Activated CD8-positive, alpha-beta memory T cell treated with anti-CD3 and anti-CD28 coated beads, Interleukin-2, amount 10 ng/mL, durations not matched to agents 7 days and 5 days (primary cell): ENCODE results near the gene FZR1. TPM values are rescaled to one million over a fixed set of nuclear protein-coding genes. Genes with fewer than 3 reads are reported as not detected.
"Not testable (repeated sequence)": the region's sequence is repeated elsewhere in the genome, so short reads cannot be mapped to it uniquely, and the experiment has no call there.

Experiments
- ATAC-seq: fragments of 150-1000 bp; cut with Tn5 transposase; one replicate; pipeline ENCODE4 v1.10.0; 2021; ENCODE audit warnings: moderate library complexity
- CTCF ChIA-PET: fragments of 350-600 bp; sonication (Branson Sonifier 250); formaldehyde crosslinking; loops from one replicate; lab custom pipeline; 2021; ENCODE audit warnings: antibody characterized with exemption; lab: Charles Lee
- DNase-seq: peaks from one replicate; pipeline ENCODE4 v3.0.0-alpha.2; 2020
- H3K27ac Mint-ChIP-seq: one replicate; pipeline ENCODE4 v1.8.0; 2021; ENCODE audit warnings: mild to moderate bottlenecking, mixed read lengths
- H3K27me3 Mint-ChIP-seq: one replicate; pipeline ENCODE4 v1.8.0; 2021; ENCODE audit warnings: mixed read lengths
- H3K36me3 Mint-ChIP-seq: one replicate; pipeline ENCODE4 v1.8.0; 2021; ENCODE audit warnings: mild to moderate bottlenecking, mixed read lengths
- H3K4me1 Mint-ChIP-seq: one replicate; pipeline ENCODE4 v1.8.0; 2021; ENCODE audit warnings: mixed read lengths
- H3K4me3 Mint-ChIP-seq: one replicate; pipeline ENCODE4 v1.8.0; 2021; ENCODE audit warnings: mild to moderate bottlenecking, moderate library complexity, mixed read lengths
- H3K9me3 Mint-ChIP-seq: one replicate; pipeline ENCODE4 v1.8.0; 2022; ENCODE audit warnings: low read depth, mixed read lengths
- total RNA-seq, 2 experiments: library from RNA; stranded (reverse); gene quantifications; one replicate each; pipeline ENCODE4 v1.2.3, GENCODE V29; 2021

The FZR1 gene
- total RNA-seq, 2 experiments from 2014 or later: 61.4 to 79.1 TPM

DNA sequence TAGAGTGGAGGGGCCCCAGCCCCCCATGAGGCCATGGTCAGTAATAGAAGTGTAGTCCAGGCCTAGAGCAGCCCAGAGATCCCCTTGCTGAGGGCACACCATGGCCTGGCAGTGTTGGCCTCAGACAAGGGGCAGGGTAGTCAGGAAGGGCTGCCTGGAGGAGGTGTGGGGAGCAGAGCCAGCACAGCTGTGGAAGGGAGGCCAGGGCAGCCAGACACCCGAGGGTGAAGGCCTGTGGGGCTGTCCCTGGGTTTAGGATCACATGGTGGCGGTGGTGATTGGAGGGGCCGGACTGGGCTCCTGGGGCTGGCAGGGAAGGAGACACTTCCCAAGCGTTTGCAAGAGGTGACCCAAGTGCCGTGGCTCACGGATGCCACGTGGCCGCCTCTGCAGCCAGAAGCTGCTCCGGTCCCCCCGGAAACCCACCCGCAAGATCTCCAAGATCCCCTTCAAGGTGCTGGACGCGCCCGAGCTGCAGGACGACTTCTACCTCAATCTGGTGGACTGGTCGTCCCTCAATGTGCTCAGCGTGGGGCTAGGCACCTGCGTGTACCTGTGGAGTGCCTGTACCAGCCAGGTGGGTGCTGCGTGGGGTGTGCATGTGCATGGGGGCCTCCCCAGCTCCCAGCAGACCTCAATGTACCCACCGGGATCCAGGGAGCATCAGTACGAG, 21.3 kb downstream of the FZR1 start:
- Mint-ChIP-seq H3K4me3 (no peak overlapping the region), H3K9me3 (no peaks in the 10 kb centered on the region), H3K27me3 (no peaks in the 10 kb centered on the region), H3K4me1 (no peaks in the 10 kb centered on the region), H3K36me3 (peaks cover 13% of the 10 kb centered on the region), H3K27ac (no peak overlapping the region)
- DNase-seq: no peak
- CTCF ChIA-PET: interaction anchor here (0.5 kb wide), 1 partner anchor 741 kb away, joined by 3 read pairs; no protein-coding TSS in a partner anchor
- ATAC-seq: no peak

DNA sequence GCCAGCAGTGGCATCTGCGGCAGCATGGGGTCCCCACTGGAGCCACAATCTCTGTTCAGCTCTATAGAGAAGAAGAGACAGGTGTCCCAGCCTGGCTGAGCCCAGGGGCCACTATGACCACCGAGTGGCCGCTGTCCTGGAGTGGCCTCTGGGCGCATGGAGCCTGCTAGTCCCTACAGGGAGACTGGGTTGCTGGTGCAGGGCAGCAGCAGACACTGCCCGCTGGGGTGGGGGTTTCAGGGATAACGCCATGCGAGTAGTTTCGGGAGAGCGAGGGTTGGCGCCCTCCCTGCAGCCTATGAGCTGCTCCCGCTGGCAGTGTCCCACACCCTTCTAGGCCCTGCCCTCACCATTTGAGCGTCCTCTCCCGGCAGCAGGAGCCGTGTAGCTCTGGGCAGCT, 22.0 kb downstream of the FZR1 start:
- Mint-ChIP-seq H3K27me3 (no peaks in the 10 kb centered on the region), H3K9me3 (no peaks in the 10 kb centered on the region)
- CTCF ChIA-PET: no interaction called here

DNA sequence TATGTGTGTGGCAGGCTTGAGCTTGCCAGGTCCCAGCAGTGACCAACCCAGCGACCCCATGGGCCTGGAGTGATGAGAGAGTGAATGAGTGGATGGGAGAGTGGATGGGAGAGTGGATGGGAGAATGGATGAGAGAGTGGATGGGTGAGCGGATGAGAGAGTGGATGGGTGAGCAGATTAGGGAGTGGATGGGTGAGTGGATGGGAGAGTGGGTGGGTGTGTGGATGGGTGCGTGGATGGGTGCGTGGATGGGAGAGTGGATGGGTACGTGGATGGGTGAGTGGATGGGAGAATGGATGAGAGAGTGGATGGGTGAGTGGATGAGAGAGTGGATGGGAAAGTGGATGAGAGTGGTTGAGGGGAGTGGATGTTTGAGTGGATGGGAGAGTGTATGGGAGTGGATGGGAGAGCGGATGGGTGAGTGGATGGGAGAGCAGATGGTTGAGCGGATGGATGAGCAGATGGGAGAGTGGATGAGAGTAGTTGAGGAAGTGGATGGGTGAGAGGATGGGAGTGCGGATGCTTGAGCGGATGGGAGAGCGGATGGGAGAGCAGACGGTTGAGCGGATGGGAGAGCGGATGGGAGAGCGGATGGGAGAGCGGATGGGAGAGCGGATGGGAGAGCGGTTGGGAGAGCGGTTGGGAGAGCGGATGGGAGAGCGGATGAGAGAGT, 22.6 kb downstream of the FZR1 start:
- ATAC-seq (no peak), DNase-seq (no peak)
- H3K27ac Mint-ChIP-seq: no peak overlapping the region
- no peaks in the 10 kb centered on the region for H3K27me3 Mint-ChIP-seq
- no peaks in the 10 kb centered on the region for H3K9me3 Mint-ChIP-seq
- peaks cover 15% of the 10 kb centered on the region for H3K36me3 Mint-ChIP-seq
- H3K4me1 Mint-ChIP-seq: no peaks in the 10 kb centered on the region
- CTCF ChIA-PET: no interaction called here
- H3K4me3 Mint-ChIP-seq: no peak overlapping the region

More for the DNA sequence above, 22.0 kb downstream of the FZR1 start:
- ATAC-seq (no peak), DNase-seq (no peak)
- H3K4me1 Mint-ChIP-seq: no peaks in the 10 kb centered on the region
- H3K36me3 Mint-ChIP-seq: peaks cover 13% of the 10 kb centered on the region
- H3K4me3 Mint-ChIP-seq: no peak overlapping the region
- H3K27ac Mint-ChIP-seq: no peak overlapping the region

DNA sequence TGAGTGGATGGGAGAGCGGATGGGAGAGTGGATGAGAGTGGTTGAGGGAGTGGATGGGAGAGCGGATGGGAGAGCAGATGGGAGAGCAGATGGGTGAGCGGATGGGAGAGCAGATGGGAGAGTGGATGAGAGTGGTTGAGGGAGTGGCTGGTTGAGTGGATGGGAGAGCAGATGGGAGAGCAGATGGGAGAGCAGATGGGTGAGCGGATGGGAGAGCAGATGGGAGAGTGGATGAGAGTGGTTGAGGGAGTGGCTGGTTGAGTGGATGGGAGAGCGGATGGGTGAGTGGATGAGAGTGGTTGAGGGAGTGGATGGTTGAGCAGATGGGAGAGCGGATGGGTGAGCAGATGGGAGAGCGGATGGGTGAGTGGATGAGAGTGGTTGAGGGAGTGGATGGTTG, 23.2 kb downstream of the FZR1 start:
- H3K27ac Mint-ChIP-seq, CTCF ChIA-PET, ATAC-seq, H3K4me3 Mint-ChIP-seq, H3K9me3 Mint-ChIP-seq, H3K4me1 Mint-ChIP-seq, H3K27me3 Mint-ChIP-seq, DNase-seq: not testable (repeated sequence)
- peaks cover 16% of the 10 kb centered on the region for H3K36me3 Mint-ChIP-seq

DNA sequence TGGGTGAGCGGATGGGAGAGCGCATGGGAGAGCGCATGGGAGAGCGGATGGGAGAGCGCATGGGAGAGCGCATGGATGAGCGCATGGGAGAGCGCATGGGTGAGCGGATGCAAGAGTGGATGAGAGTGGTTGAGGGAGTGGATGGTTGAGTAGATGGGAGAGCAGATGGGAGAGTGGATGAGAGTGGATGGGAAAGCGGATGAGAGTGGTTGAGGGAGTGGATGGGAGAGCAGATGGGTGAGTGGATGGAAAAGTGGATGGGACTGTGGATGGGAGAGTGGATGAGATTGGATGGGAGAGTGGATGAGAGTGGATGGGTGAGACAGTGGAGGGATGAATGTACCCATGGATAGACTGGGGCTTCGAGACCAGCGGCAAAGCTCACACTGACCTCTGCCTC, 24.3 kb downstream of the FZR1 start:
- no peaks in the 10 kb centered on the region for H3K9me3 Mint-ChIP-seq
- no peak overlapping the region for H3K4me3 Mint-ChIP-seq
- DNase-seq (no peak), ATAC-seq (no peak)
- H3K27ac Mint-ChIP-seq: no peak overlapping the region
- peaks cover 19% of the 10 kb centered on the region for H3K36me3 Mint-ChIP-seq
- H3K4me1 Mint-ChIP-seq: no peaks in the 10 kb centered on the region
- no peaks in the 10 kb centered on the region for H3K27me3 Mint-ChIP-seq
- CTCF ChIA-PET: no interaction called here

DNA sequence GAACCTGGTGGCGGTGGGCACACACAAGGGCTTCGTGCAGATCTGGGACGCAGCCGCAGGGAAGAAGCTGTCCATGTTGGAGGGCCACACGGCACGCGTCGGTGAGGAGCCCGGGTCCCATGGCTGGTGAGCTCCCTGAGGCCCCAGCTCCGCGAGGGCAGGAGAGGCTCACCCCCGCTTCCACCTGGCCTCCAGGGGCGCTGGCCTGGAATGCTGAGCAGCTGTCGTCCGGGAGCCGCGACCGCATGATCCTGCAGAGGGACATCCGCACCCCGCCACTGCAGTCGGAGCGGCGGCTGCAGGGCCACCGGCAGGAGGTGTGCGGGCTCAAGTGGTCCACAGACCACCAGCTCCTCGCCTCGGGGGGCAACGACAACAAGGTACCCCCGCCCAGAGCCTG, 25.6 kb downstream of the FZR1 start:
- CTCF ChIA-PET: interaction anchor here (1.2 kb wide), 1 partner anchor 14 kb away, joined by 4 read pairs; no protein-coding TSS in a partner anchor
- ATAC-seq: no peak
- no peak overlapping the region for H3K4me3 Mint-ChIP-seq
- H3K27ac Mint-ChIP-seq: no peak overlapping the region
- H3K27me3 Mint-ChIP-seq: no peaks in the 10 kb centered on the region
- no peak for DNase-seq
- peaks cover 22% of the 10 kb centered on the region for H3K36me3 Mint-ChIP-seq
- no peaks in the 10 kb centered on the region for H3K9me3 Mint-ChIP-seq
- no peaks in the 10 kb centered on the region for H3K4me1 Mint-ChIP-seq

DNA sequence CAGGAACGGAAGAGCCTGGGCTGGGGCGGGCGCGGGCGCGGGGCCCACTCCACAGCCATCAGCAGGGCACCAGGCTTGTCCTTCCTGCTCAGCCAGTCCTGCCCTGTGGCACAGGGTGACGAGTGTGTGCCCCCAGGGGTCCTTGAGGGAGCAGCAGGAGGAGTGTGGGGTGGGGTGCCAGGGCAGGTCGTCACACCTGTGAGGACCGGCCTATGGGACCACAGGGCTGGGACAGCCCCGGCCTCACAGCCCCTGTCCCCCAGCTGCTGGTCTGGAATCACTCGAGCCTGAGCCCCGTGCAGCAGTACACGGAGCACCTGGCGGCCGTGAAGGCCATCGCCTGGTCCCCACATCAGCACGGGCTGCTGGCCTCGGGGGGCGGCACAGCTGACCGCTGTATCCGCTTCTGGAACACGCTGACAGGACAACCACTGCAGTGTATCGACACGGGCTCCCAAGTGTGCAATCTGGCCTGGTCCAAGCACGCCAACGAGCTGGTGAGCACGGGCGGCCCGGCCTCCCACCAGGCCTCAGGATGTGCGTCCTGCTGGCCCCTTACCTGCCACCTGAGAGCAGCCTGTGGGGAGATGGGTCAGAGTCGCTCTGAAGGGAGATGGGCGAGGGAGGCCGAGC, 26.2 kb downstream of the FZR1 start:
- H3K36me3 Mint-ChIP-seq: peaks cover 18% of the 10 kb centered on the region
- DNase-seq: no peak
- ATAC-seq: no peak
- no peak overlapping the region for H3K27ac Mint-ChIP-seq
- H3K9me3 Mint-ChIP-seq: no peaks in the 10 kb centered on the region
- no peak overlapping the region for H3K4me3 Mint-ChIP-seq
- no peaks in the 10 kb centered on the region for H3K27me3 Mint-ChIP-seq
- CTCF ChIA-PET: interaction anchor here (1.2 kb wide), 1 partner anchor 13 kb away, joined by 4 read pairs; no protein-coding TSS in a partner anchor
- no peaks in the 10 kb centered on the region for H3K4me1 Mint-ChIP-seq

DNA sequence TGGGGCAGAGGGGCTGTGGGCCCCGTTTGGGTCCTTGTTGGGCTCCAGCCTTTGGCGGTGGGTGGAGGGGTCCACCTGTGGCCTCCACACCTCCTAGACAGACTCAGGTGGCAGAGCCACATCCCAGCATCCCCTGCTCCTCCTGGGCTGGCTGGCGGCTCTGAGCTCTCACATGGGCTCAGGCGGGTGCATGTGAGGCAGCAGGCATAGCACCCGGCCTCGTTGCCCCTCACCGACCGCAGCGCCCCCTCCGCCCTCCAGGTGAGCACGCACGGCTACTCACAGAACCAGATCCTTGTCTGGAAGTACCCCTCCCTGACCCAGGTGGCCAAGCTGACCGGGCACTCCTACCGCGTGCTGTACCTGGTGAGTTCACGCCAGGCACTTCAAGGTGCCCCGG, 26.9 kb downstream of the FZR1 start:
- Mint-ChIP-seq H3K27ac (no peak overlapping the region), H3K36me3 (peaks cover 18% of the 10 kb centered on the region), H3K9me3 (no peaks in the 10 kb centered on the region), H3K4me3 (no peak overlapping the region), H3K4me1 (no peaks in the 10 kb centered on the region), H3K27me3 (no peaks in the 10 kb centered on the region)
- DNase-seq: no peak
- CTCF ChIA-PET: no interaction called here
- no peak for ATAC-seq

DNA sequence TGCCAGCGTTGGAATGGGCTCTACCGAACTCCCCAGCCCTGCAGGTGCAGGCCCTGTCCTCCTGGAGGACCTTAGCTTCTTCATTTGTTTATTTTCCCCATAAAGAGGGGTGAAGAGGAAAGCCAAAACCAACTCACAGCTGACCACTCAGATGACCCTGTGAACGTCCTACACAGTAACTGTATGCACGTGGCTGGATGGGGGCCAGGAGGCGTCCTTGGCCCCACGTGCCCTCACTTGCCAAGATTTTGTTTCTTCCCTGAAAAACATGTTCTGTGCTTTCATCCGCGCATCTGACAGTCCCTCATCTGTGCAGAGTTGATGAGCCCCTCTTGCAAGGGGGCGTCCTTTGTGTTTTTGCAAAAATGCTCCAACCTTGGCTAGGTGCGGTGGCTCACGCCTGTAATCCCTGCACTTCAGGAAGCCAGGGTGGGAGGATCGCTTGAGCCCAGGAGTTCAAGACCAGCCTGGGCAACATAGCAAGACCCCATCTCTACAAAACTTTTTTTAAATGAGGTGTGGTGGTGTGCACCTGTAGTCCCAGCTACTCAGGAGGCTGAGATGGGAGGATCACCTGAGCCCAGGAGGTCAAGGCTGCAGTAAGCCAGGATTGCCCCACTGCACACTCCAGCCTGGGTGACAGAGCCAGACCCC, 27.6 kb downstream of the FZR1 start:
- Mint-ChIP-seq H3K27ac (no peak overlapping the region), H3K27me3 (no peaks in the 10 kb centered on the region), H3K4me1 (no peaks in the 10 kb centered on the region), H3K9me3 (no peaks in the 10 kb centered on the region), H3K4me3 (no peak overlapping the region), H3K36me3 (peaks cover 18% of the 10 kb centered on the region)
- DNase-seq (no peak), ATAC-seq (no peak)
- CTCF ChIA-PET: interaction anchor here (0.9 kb wide), 1 partner anchor 11 kb away, joined by 3 read pairs; no protein-coding TSS in a partner anchor

DNA sequence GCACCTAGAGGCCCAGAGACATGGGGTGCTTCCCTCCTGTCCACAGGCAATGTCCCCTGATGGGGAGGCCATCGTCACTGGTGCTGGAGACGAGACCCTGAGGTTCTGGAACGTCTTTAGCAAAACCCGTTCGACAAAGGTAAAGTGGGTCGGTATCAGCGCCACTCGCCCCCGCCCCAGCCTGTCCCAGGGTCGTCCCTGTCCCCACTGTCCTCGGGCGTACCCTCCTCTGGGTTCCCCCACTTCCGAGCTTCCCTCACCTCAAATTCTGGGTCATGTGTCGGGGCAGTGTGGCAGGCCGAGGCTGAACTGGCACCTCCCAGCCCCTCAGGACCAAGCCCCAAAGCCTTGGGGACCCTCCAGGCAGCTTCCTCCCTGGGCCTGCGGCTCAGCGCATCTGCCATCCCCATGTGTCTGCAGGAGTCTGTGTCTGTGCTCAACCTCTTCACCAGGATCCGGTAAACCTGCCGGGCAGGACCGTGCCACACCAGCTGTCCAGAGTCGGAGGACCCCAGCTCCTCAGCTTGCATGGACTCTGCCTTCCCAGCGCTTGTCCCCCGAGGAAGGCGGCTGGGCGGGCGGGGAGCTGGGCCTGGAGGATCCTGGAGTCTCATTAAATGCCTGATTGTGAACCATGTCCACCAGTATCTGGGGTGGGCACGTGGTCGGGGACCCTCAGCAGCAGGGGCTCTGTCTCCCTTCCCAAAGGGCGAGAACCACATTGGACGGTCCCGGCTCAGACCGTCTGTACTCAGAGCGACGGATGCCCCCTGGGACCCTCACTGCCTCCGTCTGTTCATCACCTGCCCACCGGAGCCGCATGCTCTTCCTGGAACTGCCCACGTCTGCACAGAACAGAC, 28.5 kb downstream of the FZR1 start:
- Mint-ChIP-seq H3K36me3 (peaks cover 20% of the 10 kb centered on the region), H3K4me3 (no peak overlapping the region), H3K9me3 (peaks cover under 1% of the 10 kb centered on the region), H3K4me1 (no peaks in the 10 kb centered on the region), H3K27me3 (no peaks in the 10 kb centered on the region), H3K27ac (no peak overlapping the region)
- no peak for DNase-seq
- CTCF ChIA-PET: interaction anchor here (0.9 kb wide), 1 partner anchor 10 kb away, joined by 3 read pairs; no protein-coding TSS in a partner anchor
- no peak for ATAC-seq

DNA sequence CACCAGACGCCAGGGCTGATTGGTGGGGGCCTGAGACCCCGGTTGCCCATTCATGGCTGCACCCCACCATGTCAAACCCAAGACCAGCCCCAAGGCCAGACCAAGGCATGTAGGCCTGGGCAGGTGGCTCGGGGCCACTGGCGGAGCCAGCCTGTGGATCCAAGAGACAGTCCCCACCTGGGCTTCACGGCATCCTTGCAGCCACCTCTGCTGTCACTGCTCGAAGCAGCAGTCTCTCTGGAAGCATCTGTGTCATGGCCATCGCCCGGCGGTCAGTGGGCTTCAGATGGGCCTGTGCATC, 29.1 kb downstream of the FZR1 start:
- no peak for ATAC-seq
- CTCF ChIA-PET: interaction anchor here (2.1 kb wide), 1 partner anchor 10 kb away, joined by 8 read pairs; no protein-coding TSS in a partner anchor
- Mint-ChIP-seq H3K27ac (no peak overlapping the region), H3K36me3 (peaks cover 24% of the 10 kb centered on the region), H3K9me3 (peaks cover 2% of the 10 kb centered on the region), H3K4me1 (no peaks in the 10 kb centered on the region), H3K4me3 (no peak overlapping the region), H3K27me3 (no peaks in the 10 kb centered on the region)
- DNase-seq: no peak

DNA sequence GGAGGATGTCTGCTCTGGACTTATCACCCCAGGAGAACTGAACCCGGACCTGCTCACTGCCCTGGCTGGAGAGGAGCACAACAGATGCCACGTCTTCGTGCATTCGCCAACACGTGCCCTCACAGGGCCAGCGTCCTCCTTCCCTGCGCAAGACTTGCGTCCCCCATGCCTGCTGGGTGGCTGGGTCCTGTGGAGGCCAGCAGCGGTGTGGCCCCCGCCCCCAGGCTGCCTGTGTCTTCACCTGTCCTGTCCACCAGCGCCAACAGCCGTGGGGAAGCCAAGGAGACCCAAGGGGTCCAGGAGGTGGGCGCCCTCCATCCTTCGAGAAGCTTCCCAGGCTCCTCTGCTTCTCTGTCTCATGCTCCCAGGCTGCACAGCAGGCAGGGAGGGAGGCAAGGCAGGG, 29.5 kb downstream of the FZR1 start:
- ATAC-seq (no peak), DNase-seq (no peak)
- H3K9me3 Mint-ChIP-seq: peaks cover 2% of the 10 kb centered on the region
- H3K27me3 Mint-ChIP-seq: no peaks in the 10 kb centered on the region
- no peaks in the 10 kb centered on the region for H3K4me1 Mint-ChIP-seq
- H3K27ac Mint-ChIP-seq: no peak overlapping the region
- CTCF ChIA-PET: interaction anchor here (2.1 kb wide), 1 partner anchor 10 kb away, joined by 8 read pairs; no protein-coding TSS in a partner anchor
- peaks cover 24% of the 10 kb centered on the region for H3K36me3 Mint-ChIP-seq
- H3K4me3 Mint-ChIP-seq: no peak overlapping the region
